H1 (cell line): Measurements from ENCODE around the gene ZNF692. TPM values are rescaled to one million over a fixed set of nuclear protein-coding genes. Genes with fewer than 3 reads are reported as not detected.

Source experiments
- CTCF ChIA-PET: fragments of 300-600 bp; sonication (Branson Sonifier 250); formaldehyde crosslinking; loops from one replicate; lab custom pipeline; 2021; ENCODE audit not compliant: partially characterized antibody; lab: Charles Lee
- POLR2A ChIA-PET: fragments of 300-600 bp; sonication (Branson Sonifier 250); formaldehyde crosslinking; loops from one replicate; lab custom pipeline; 2021; ENCODE audit warnings: inconsistent platforms; ENCODE audit not compliant: partially characterized antibody; lab: Charles Lee
- DNase-seq, 2 experiments: peaks; one replicate each; pipeline versions ENCODE4 v3.0.0 to v3.0.0-alpha.2; 2010 to 2022; ENCODE audit warnings: low spot score in 2 of 2, low read depth in 1 of 2, mixed read lengths in 1 of 2
- FAIRE-seq: peaks from 2 replicates; lab custom pipeline; 2011; peaks lifted over from hg19 to GRCh38; lab: Jason Lieb, UNC
- H2AFZ ChIP-seq: 2 replicates; pipeline ENCODE4 v1.8.1; 2012; ENCODE audit warnings: low read length, inconsistent platforms
- H2AK5ac ChIP-seq: 2 replicates; pipeline ENCODE4 v1.6.1; 2013; ENCODE audit warnings: low read depth, low read length
- H2BK120ac ChIP-seq: replicated peaks from 2 replicates; pipeline ENCODE3; 2013; ENCODE audit warnings: low read depth, low read length, inconsistent platforms
- H2BK12ac ChIP-seq: 2 replicates; pipeline ENCODE4 v1.6.1; 2013; ENCODE audit warnings: low read depth, low read length
- H2BK15ac ChIP-seq: 2 replicates; pipeline ENCODE4 v1.6.1; 2013; ENCODE audit warnings: low read length
- H2BK20ac ChIP-seq: 2 replicates; pipeline ENCODE4 v1.6.1; 2013; ENCODE audit warnings: low read length
- H2BK5ac ChIP-seq: 2 replicates; pipeline ENCODE4 v1.6.1; 2013; ENCODE audit warnings: low read depth, low read length
- H3K14ac ChIP-seq: 2 replicates; pipeline ENCODE4 v1.6.1; 2013; ENCODE audit warnings: inconsistent platforms; ENCODE audit not compliant: insufficient read length
- H3K18ac ChIP-seq: 2 replicates; pipeline ENCODE4 v1.6.1; 2013; ENCODE audit warnings: low read length; ENCODE audit errors: extremely low read depth
- H3K23ac ChIP-seq: 2 replicates; pipeline ENCODE4 v1.6.1; 2013; ENCODE audit warnings: inconsistent platforms; ENCODE audit not compliant: insufficient read length
- H3K23me2 ChIP-seq: 2 replicates; pipeline ENCODE4 v1.6.1; 2013; ENCODE audit warnings: low read depth, low read length
- H3K27ac ChIP-seq: 2 replicates; pipeline ENCODE4 v1.6.1; 2011; ENCODE audit warnings: low read depth, low read length, inconsistent platforms
- H3K27me3 ChIP-seq, 4 experiments: replicated peaks in 1 of 4; 1 replicate in 1 of 4; 2 replicates in 3 of 4; pipeline versions ENCODE4 v1.6.1 to v1.8.1; 2011 to 2013; ENCODE audit warnings: low read length in 3 of 4, mild to moderate bottlenecking in 3 of 4, inconsistent platforms in 2 of 4, mixed read lengths in 2 of 4, moderate library complexity in 1 of 4; ENCODE audit not compliant: control insufficient read depth in 3 of 4, insufficient read depth in 3 of 4; ENCODE audit errors: extremely low read depth in 1 of 4
- H3K36me3 ChIP-seq, 4 experiments: 2 replicates each; pipeline versions ENCODE4 v1.6.1 to v1.8.1; 2011 to 2013; ENCODE audit warnings: mild to moderate bottlenecking in 4 of 4, low read length in 3 of 4, moderate library complexity in 2 of 4, control low read depth in 1 of 4, inconsistent platforms in 1 of 4; ENCODE audit not compliant: insufficient read depth in 4 of 4, control insufficient read depth in 2 of 4
- H3K4ac ChIP-seq: replicated peaks from 2 replicates; pipeline ENCODE3; 2013; ENCODE audit warnings: low read length, low read depth, mixed read lengths, inconsistent platforms; ENCODE audit not compliant: insufficient read length
- H3K4me1 ChIP-seq, 4 experiments: replicated peaks in 1 of 4; 1 replicate in 1 of 4; 2 replicates in 3 of 4; pipeline versions ENCODE4 v1.6.1 to v1.8.1; 2011 to 2013; ENCODE audit warnings: low read length in 3 of 4, inconsistent platforms in 2 of 4, mixed read lengths in 1 of 4; ENCODE audit not compliant: insufficient read depth in 4 of 4, control insufficient read depth in 3 of 4
- H3K4me2 ChIP-seq, 2 experiments: 2 replicates each; pipeline versions ENCODE4 v1.6.1 to v1.8.1; 2011 to 2013; ENCODE audit warnings: low read depth in 2 of 2, low read length in 2 of 2, control low read depth in 1 of 2, inconsistent platforms in 1 of 2, mild to moderate bottlenecking in 1 of 2; ENCODE audit not compliant: insufficient read depth in 1 of 2
- H3K4me3 ChIP-seq, 4 experiments: fragments of 200-600, 300-600 bp in 1 of 4; sonication (generic), shearing (Covaris generic), sonication (Bioruptor Twin) in 1 of 4; 2 replicates each; pipeline versions ENCODE4 v1.5.1 to v1.8.1; 2011 to 2016; ENCODE audit warnings: low read length in 4 of 4, low read depth in 3 of 4, control low read depth in 2 of 4, inconsistent platforms in 2 of 4, mild to moderate bottlenecking in 2 of 4, mixed read lengths in 1 of 4, moderate library complexity in 1 of 4; ENCODE audit not compliant: insufficient read depth in 2 of 4; ENCODE audit errors: extremely low read depth in 1 of 4
- H3K56ac ChIP-seq: replicated peaks from 2 replicates; pipeline ENCODE3; 2013; ENCODE audit warnings: low read depth, mild to moderate bottlenecking, mixed read lengths, low read length, inconsistent platforms; ENCODE audit not compliant: insufficient read length
- H3K79me1 ChIP-seq: 2 replicates; pipeline ENCODE4 v1.6.1; 2013; ENCODE audit warnings: low read depth, low read length, control low read depth
- H3K79me2 ChIP-seq, 2 experiments: 2 replicates each; pipeline versions ENCODE4 v1.6.1 to v1.8.1; 2012 to 2013; ENCODE audit warnings: low read length in 2 of 2, mild to moderate bottlenecking in 2 of 2, inconsistent platforms in 1 of 2; ENCODE audit not compliant: insufficient read depth in 2 of 2, control insufficient read depth in 1 of 2
- H3K9ac ChIP-seq, 4 experiments: replicated peaks in 1 of 4; 1 replicate in 1 of 4; 2 replicates in 3 of 4; pipeline versions ENCODE4 v1.6.1 to v1.8.1; 2011 to 2013; ENCODE audit warnings: low read depth in 3 of 4, low read length in 3 of 4, control low read depth in 2 of 4, mild to moderate bottlenecking in 2 of 4, moderate library complexity in 2 of 4, inconsistent platforms in 1 of 4; ENCODE audit errors: extremely low read depth in 1 of 4
- H3K9me3 ChIP-seq, 2 experiments: 2 replicates each; pipeline versions ENCODE4 v1.6.1 to v1.8.1; 2012 to 2013; ENCODE audit warnings: mild to moderate bottlenecking in 2 of 2, moderate library complexity in 2 of 2, control low read depth in 1 of 2, inconsistent platforms in 1 of 2, low read depth in 1 of 2, low read length in 1 of 2, mixed read lengths in 1 of 2; ENCODE audit not compliant: insufficient read depth in 2 of 2
- H4K20me1 ChIP-seq, 2 experiments: replicated peaks in 1 of 2; 2 replicates each; pipeline versions ENCODE3 to v1.8.1; 2011 to 2013; ENCODE audit warnings: inconsistent platforms in 2 of 2, low read length in 2 of 2, mild to moderate bottlenecking in 1 of 2; ENCODE audit not compliant: insufficient read depth in 2 of 2, control insufficient read depth in 1 of 2
- H4K5ac ChIP-seq: 2 replicates; pipeline ENCODE4 v1.6.1; 2013; ENCODE audit warnings: low read length, low read depth, mixed read lengths, inconsistent platforms; ENCODE audit not compliant: insufficient read length
- H4K8ac ChIP-seq: 2 replicates; pipeline ENCODE4 v1.8.0; 2013; ENCODE audit warnings: mild to moderate bottlenecking, moderate library complexity, low read length, inconsistent platforms; ENCODE audit not compliant: insufficient read depth; ENCODE audit errors: extremely low read depth
- H4K91ac ChIP-seq: replicated peaks from 2 replicates; pipeline ENCODE3; 2013; ENCODE audit warnings: low read length, mixed read lengths, inconsistent platforms; ENCODE audit not compliant: insufficient read length
- CBX8 ChIP-seq: fragments of 300-800, 300-1000 bp; sonication (generic); IDR thresholded peaks from 2 replicates; pipeline ENCODE4 v1.7.1; 2016; ENCODE audit warnings: low read depth, low read length, borderline replicate concordance
- KDM1A ChIP-seq: fragments of 200-600, 300-600 bp; sonication (generic); IDR thresholded peaks from 2 replicates; pipeline ENCODE4 v1.7.1; 2016; ENCODE audit warnings: mild to moderate bottlenecking, low read length, borderline replicate concordance
- RBBP5 ChIP-seq: IDR thresholded peaks from 2 replicates; pipeline ENCODE4 v1.7.1; 2012; ENCODE audit warnings: low read depth, mild to moderate bottlenecking, inconsistent platforms, low read length, moderate library complexity, borderline replicate concordance
- RNF2 ChIP-seq: fragments of 200-900, 300-1000 bp; sonication (generic); IDR thresholded peaks from 2 replicates; pipeline ENCODE4 v1.7.1; 2016; ENCODE audit warnings: borderline replicate concordance, low read depth, mild to moderate bottlenecking, antibody characterized with exemption, low read length; ENCODE audit not compliant: poor library complexity, severe bottlenecking; ENCODE audit errors: missing control alignments
- SIRT6 ChIP-seq: IDR thresholded peaks from one replicate; pipeline ENCODE4 v1.7.1; 2012; ENCODE audit warnings: low read length, inconsistent platforms
- YY1 ChIP-seq: IDR thresholded peaks from 2 replicates; pipeline ENCODE4 v1.6.1; 2011; ENCODE audit warnings: low read depth, mild to moderate bottlenecking, low read length
- WGBS, 2 experiments: shearing (Covaris generic) in 1 of 2; methylation state at CpG; one replicate each; pipeline versions ENCODE4 v1.1.6 to v1.1.7; 2013 to 2015; ENCODE audit warnings: low lambda C conversion rate in 2 of 2, mixed read lengths in 2 of 2, inconsistent platforms in 1 of 2, low coverage in 1 of 2, missing lambda C conversion rate in 1 of 2; ENCODE audit not compliant: insufficient replicate concordance in 2 of 2, insufficient coverage in 1 of 2, insufficient read length in 1 of 2; ENCODE audit errors: extremely low coverage in 1 of 2, missing lambda C conversion rate in 1 of 2; 5-methylcytosine and 5-hydroxymethylcytosine counted together
- polyA plus RNA-seq, 7 experiments: library from polyadenylated mRNA; depleted of rRNA in 3 of 7; stranded (reverse) in 5 of 7; unstranded in 2 of 7; fragments of >200 nt in 5 of 7; fragments of 200-250 nt in 2 of 7; gene quantifications; 1 replicate in 5 of 7; 2 replicates in 1 of 7; 4 replicates in 1 of 7; pipeline versions ENCODE4 v1.2.1 to v1.2.3, GENCODE V29; 2011 to 2013; ENCODE audit warnings: missing spikeins in 2 of 7, mixed read lengths in 2 of 7
- total RNA-seq: library from RNA; stranded (reverse); fragmentation: NEBNext Ultra II Directional; extraction: Animal tissue kit (Norgen Biotek cat#: 25700); gene quantifications from 2 replicates; pipeline ENCODE4 v1.2.1, GENCODE V29; 2021
- TF ChIP-seq, protein P1 (sequence below): IDR thresholded peaks from 2 replicates; pipeline ENCODE4 v1.6.1; 2011; ENCODE audit warnings: low read depth, mild to moderate bottlenecking, low read length; ENCODE audit not compliant: insufficient read depth
- TF ChIP-seq, protein P2 (sequence below), 3 experiments: IDR thresholded peaks; 1 replicate in 2 of 3; 2 replicates in 1 of 3; pipeline versions ENCODE4 v1.5.1 to v1.6.1; 2011; ENCODE audit warnings: low read length in 3 of 3, mild to moderate bottlenecking in 3 of 3, inconsistent platforms in 2 of 3, low read depth in 1 of 3, moderate library complexity in 1 of 3; ENCODE audit not compliant: insufficient read depth in 1 of 3; ENCODE audit errors: control extremely low read depth in 1 of 3

ZNF692 gene
- total and polyA plus RNA-seq, 2 of the 8 experiments (the other 6 are each of a cell fraction or from before 2014, with no cell fraction given): 38.4 to 52.3 TPM

DNA sequence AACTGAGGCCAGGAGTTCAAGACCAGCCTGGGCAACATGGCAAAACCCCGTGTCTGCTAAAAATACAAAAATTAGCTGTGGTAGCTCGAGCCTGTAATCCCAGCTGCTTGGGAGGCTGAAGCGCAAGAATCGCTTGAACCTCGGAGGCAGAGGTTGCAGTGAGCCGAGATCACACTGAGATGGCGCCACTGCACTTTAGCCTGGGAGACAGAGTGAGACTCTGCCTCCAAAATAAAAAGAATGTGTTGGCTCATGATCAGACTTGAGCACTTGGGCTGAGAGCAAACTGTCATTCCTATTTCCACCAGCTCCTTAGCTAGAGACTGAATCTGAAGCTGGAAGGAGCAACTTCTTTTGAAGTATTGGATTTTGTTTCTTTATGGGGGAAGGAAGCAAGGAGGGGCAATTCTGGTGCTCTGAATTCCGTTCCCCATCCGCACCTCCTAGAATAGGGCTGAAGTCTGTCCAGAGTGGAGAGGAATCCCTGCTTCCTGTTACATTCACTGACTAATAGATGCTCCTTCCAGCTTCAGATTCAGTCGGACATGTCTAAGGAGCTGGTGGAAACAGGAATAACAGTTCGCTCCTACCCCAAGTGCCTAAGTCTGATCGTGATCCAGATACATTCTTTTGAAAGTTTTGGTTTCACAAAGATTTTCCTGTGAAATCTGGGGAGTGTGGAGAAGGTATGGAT lies 17.0 kb downstream of the ZNF692 start:
- no peak overlapping the region for H2BK120ac ChIP-seq
- H3K14ac ChIP-seq: no peak overlapping the region
- POLR2A ChIA-PET: interaction anchor here (0.7 to 2.2 kb wide), 5 partner anchors 9 to 66 kb away, joined by 3 to 16 read pairs (median 3); partner anchors contain the start of gene ZNF692
- H4K8ac ChIP-seq: no peak overlapping the region
- H3K23ac ChIP-seq: no peak overlapping the region
- no peak overlapping the region for H2AFZ ChIP-seq
- H3K4me2 ChIP-seq: no peak overlapping the region
- peaks cover 0 to 13% (median 6%) of the 10 kb centered on the region in 4 experiments; a peak in 5 of 8 replicates for H3K36me3 ChIP-seq
- H3K4me1 ChIP-seq: peaks cover 0 to 5% (median 2%) of the 10 kb centered on the region in 4 experiments; a peak in 3 of 7 replicates
- peaks cover 9% of the 10 kb centered on the region; the same call in 1 of the 2 replicates for H3K23me2 ChIP-seq
- no peak overlapping the region for H3K56ac ChIP-seq
- no peak for FAIRE-seq
- H3K79me2 ChIP-seq: peaks cover 0 to 20% of the 10 kb centered on the region in 2 experiments; a peak in 2 of 4 replicates
- no peak overlapping the region for H2BK20ac ChIP-seq
- no peak overlapping the region for H2BK12ac ChIP-seq
- no peak overlapping the region for H3K9ac ChIP-seq
- no peaks in the 10 kb centered on the region for H3K9me3 ChIP-seq
- 0 out of 2 replicates have a peak overlapping the region, but pooled peaks have one; percentile 19 for H2BK5ac ChIP-seq
- H3K4ac ChIP-seq: no peak overlapping the region
- H4K5ac ChIP-seq: no peak overlapping the region
- CTCF ChIA-PET: interaction anchor here (0.6 to 5.3 kb wide), 26 partner anchors 8 to 1451 kb away, joined by 3 to 58 read pairs (median 6); partner anchors contain the start of genes PGBD2, SH3BP5L and ZNF692
- H3K18ac ChIP-seq: no peak overlapping the region
- no peak overlapping the region for H2BK15ac ChIP-seq
- H3K27ac ChIP-seq: no peak overlapping the region
- H4K91ac ChIP-seq: no peak overlapping the region
- WGBS, 2 experiments: 66% methylated on average over 12 of the region's 12 CpGs; no CpG with 5 or more reads in 1 of the 2 experiments
- peaks cover 10% of the 10 kb centered on the region for H3K79me1 ChIP-seq
- DNase-seq: peak in 1 of 2 experiments; percentile 70
- no peaks in the 10 kb centered on the region for H3K27me3 ChIP-seq
- H2AK5ac ChIP-seq: no peak overlapping the region
- H4K20me1 ChIP-seq: peaks cover 2 to 8% of the 10 kb centered on the region in 2 experiments
- H3K4me3 ChIP-seq: no peak overlapping the region
- no peak for TF ChIP-seq YY1
- TF ChIP-seq SIRT6: no peak
- TF ChIP-seq CBX8: no peak
- TF ChIP-seq, protein P1, sequence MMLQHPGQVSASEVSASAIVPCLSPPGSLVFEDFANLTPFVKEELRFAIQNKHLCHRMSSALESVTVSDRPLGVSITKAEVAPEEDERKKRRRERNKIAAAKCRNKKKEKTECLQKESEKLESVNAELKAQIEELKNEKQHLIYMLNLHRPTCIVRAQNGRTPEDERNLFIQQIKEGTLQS: no peak
- no peak for TF ChIP-seq RBBP5
- no peak for TF ChIP-seq RNF2
- TF ChIP-seq, protein P2, sequence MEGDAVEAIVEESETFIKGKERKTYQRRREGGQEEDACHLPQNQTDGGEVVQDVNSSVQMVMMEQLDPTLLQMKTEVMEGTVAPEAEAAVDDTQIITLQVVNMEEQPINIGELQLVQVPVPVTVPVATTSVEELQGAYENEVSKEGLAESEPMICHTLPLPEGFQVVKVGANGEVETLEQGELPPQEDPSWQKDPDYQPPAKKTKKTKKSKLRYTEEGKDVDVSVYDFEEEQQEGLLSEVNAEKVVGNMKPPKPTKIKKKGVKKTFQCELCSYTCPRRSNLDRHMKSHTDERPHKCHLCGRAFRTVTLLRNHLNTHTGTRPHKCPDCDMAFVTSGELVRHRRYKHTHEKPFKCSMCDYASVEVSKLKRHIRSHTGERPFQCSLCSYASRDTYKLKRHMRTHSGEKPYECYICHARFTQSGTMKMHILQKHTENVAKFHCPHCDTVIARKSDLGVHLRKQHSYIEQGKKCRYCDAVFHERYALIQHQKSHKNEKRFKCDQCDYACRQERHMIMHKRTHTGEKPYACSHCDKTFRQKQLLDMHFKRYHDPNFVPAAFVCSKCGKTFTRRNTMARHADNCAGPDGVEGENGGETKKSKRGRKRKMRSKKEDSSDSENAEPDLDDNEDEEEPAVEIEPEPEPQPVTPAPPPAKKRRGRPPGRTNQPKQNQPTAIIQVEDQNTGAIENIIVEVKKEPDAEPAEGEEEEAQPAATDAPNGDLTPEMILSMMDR (IDR thresholded peaks at IDR 0.05; ENCODE audit: control extremely low read depth in 1 of 3, insufficient read depth in 1 of 3, low read depth in 1 of 3, low read length in 3 of 3): peak; percentile 67 to 86 (median 81)
- TF ChIP-seq KDM1A: no peak
